Measurements from ENCODE around the gene SSH2.
"Not testable (repeated sequence)": the region's sequence is repeated elsewhere in the genome, so short reads cannot be mapped to it uniquely, and the experiment has no call there.

Gene SSH2

DNA sequence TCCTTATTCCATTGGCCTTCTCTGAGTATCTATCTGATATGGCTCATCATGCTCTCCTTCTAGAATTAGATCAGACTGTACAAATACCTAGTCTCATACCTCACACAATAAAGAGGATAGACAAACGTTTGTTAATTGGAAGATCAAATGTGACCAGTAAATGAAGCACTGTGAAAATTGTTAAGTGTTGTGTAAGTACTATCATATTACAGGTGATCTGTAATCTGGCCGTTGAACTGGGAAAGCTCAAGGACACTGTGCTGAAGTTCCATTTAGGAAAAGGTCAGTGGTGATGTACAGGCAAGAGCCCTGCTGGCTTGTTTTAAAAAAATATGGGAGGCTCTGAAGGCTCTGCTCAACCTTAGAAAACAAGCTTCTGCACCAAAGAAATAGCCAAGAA, 268.8 kb downstream of the SSH2 start:
- H3K4me3 ChIP-seq (ENCODE audit: control insufficient read depth, low read depth, low read length) = no peak overlapping the region
- TF ChIP-seq, protein P1, sequence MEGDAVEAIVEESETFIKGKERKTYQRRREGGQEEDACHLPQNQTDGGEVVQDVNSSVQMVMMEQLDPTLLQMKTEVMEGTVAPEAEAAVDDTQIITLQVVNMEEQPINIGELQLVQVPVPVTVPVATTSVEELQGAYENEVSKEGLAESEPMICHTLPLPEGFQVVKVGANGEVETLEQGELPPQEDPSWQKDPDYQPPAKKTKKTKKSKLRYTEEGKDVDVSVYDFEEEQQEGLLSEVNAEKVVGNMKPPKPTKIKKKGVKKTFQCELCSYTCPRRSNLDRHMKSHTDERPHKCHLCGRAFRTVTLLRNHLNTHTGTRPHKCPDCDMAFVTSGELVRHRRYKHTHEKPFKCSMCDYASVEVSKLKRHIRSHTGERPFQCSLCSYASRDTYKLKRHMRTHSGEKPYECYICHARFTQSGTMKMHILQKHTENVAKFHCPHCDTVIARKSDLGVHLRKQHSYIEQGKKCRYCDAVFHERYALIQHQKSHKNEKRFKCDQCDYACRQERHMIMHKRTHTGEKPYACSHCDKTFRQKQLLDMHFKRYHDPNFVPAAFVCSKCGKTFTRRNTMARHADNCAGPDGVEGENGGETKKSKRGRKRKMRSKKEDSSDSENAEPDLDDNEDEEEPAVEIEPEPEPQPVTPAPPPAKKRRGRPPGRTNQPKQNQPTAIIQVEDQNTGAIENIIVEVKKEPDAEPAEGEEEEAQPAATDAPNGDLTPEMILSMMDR (IDR thresholded peaks at IDR 0.05; ENCODE audit: control insufficient read depth, insufficient read depth, low read depth, low read length, missing control alignments) = no peak
- DNase-seq (ENCODE audit: low read depth) = no peak

DNA sequence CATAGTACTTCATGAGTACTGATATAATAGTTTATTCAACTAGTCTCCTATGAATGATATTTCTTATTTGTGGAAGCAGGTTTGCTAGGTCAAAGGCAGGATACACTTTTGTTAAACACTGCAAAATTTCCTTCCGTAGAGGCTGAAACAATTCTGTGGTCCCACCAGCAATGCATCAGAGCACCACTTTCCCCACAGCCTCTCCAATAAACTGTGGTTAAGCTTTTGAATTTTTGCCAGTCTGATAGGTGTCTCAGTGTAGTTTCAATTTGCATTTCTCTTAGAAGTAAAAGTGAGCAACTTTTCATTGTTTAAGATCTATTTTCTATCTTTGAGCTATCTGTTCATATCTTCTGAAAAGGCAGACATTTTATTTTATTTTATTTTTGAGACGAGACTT, 270.9 kb downstream of the SSH2 start:
- no peak for DNase-seq (ENCODE audit: low read depth)
- TF ChIP-seq, protein P1 (IDR thresholded peaks at IDR 0.05; ENCODE audit: control insufficient read depth, insufficient read depth, low read depth, low read length, missing control alignments) = no peak
- H3K4me3 ChIP-seq (ENCODE audit: control insufficient read depth, low read depth, low read length) = no peak overlapping the region

DNA sequence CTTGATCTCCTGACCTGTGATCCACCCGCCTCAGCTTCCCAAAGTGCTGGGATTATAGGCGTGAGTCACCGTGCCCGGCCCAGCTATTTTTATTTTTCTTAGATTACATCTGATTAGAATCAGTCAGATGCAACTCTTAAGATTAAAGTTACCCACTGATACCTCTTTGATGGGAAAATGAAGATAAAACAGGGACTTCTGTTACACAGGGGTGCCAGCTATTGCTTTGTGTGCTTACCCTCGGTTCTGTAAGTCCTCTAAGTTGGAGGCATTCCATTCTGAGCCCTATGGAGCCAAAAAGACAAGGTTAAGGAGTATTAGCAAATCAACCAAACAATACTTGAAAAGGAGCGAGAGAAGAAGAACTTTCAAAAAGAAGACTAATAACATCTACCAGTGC, 274.7 kb downstream of the SSH2 start:
- no peak for DNase-seq (ENCODE audit: low read depth)
- TF ChIP-seq, protein P1 (IDR thresholded peaks at IDR 0.05; ENCODE audit: control insufficient read depth, insufficient read depth, low read depth, low read length, missing control alignments) = no peak
- no peak overlapping the region for H3K4me3 ChIP-seq (ENCODE audit: control insufficient read depth, low read depth, low read length)

DNA sequence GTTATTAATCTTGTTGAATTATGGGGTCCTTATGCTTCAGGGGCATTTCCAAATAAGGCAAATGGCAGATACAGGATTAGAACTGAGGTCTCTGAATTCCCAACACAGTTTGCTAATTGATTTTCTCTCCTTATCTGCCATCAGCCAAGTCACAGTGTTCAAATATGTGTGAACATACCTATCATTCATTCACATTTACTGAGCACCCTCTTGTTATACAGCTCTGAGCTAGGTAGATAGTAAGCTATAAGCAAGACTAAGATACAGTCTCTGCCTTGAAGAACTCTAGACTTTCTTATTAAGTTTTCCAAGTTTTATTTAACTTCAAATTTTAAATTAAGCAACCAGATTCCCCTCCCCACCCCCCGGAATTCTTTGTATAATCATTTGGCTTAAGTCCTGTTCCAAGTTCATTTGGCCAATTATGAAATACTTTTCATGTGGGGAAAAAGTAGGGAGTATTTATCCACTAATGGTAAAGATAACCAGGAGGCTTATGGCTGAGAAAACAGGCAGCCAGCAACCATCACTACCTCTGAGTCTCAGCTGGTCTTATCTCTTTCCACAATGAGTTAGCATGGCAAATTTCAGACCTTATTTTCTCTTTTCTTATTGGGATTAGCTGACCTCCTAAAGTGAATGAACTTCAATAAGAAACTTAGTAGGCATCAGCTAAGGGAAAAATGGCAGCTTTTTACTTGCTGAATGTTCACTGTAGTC, 275.9 kb downstream of the SSH2 start:
- DNase-seq (ENCODE audit: low read depth) = no peak
- TF ChIP-seq, protein P1 (IDR thresholded peaks at IDR 0.05; ENCODE audit: control insufficient read depth, insufficient read depth, low read depth, low read length, missing control alignments) = no peak
- no peak overlapping the region for H3K4me3 ChIP-seq (ENCODE audit: control insufficient read depth, low read depth, low read length)

DNA sequence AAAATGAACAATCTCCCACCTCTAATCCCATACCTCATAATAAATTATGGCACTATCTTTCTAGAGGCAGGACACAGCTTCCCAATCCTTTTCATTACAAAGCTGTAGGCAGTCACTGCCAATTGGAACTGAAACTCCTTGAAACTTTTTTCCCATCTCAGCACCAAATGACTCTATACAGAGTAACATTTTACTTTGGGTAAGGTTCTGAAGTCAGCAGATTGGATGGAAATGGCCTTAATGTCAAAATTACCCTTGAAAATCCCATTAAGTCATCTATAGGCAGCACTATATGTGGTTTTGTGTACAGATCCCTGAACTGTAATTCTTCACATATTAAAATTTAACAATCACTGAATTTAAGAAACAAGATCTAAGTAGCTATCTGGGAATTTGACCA, 277.1 kb downstream of the SSH2 start:
- no peak for DNase-seq (ENCODE audit: low read depth)
- no peak overlapping the region for H3K4me3 ChIP-seq (ENCODE audit: control insufficient read depth, low read depth, low read length)
- TF ChIP-seq, protein P1 (IDR thresholded peaks at IDR 0.05; ENCODE audit: control insufficient read depth, insufficient read depth, low read depth, low read length, missing control alignments) = no peak

DNA sequence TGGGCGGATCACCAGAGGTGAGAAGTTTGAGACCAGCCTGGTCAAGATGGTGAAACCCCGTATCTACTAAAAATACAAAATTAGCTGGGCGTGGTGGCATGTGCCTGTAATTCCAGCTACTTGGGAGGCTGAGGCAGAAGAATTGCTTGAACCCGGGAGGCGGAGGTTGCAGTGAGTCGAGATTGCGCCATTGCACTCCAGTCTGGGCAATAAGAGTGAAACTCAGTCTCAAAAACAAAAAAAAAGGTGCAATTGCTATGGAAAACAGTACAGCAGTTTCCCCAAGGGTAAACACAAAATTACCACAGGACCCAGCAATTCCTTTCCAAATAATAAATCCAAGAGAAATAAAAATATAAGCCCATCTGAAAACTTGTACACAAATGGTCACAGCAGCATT, 278.1 kb downstream of the SSH2 start:
- DNase-seq (ENCODE audit: low read depth); H3K4me3 ChIP-seq (ENCODE audit: control insufficient read depth, low read depth, low read length): not testable (repeated sequence)

DNA sequence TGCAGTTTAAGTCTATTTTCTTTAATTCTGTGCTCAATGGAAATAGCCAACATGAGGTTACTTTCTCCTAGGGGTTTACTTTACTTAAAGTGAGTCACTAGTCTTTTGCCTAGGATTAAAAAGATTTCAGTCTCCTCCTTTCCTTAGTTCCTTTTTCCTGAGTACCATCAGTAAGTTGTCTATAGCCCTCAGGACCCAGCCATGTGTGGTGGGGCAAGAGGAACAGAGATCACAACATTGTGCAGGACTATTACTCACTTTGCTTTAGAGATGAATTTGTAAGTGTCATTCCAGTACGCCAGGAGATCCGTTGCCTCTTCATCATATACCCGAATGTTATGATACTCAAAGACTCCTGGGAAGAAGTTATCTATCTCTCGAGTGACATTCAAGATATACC, 279.6 kb downstream of the SSH2 start:
- DNase-seq (ENCODE audit: low read depth) = no peak
- TF ChIP-seq, protein P1 (IDR thresholded peaks at IDR 0.05; ENCODE audit: control insufficient read depth, insufficient read depth, low read depth, low read length, missing control alignments) = no peak
- H3K4me3 ChIP-seq (ENCODE audit: control insufficient read depth, low read depth, low read length) = no peak overlapping the region
